K562 (cell line): ENCODE measurements around the gene GRIA3. TPM values are rescaled to one million over a fixed set of nuclear protein-coding genes. Genes with fewer than 3 reads are reported as not detected.
A peak's percentile ranks its signal among the peaks of the same experiment; 100 is the strongest.

Experiments
- ATAC-seq: fragments of 200-7000 bp; cut with Tn5 transposase; 3 replicates; pipeline ENCODE4 v1.9.1; 2020; ENCODE audit warnings: moderate library complexity
- BruUV-seq: library from RNA; stranded (reverse); fragments of 400-500 nt; replicated peaks from 2 replicates; lab custom pipeline; 2021; lab: Mats Ljungman, UMichigan
- CTCF ChIA-PET: fragments of 300-600 bp; formaldehyde crosslinking; extraction: SDS; loops from one replicate; lab custom pipeline; 2021; ENCODE audit warnings: low intra/inter-chr PET ratio; lab: Yijun Ruan, JAX
- POLR2A ChIA-PET: fragments of 300-600, 350-650 bp; sonication (Branson Sonifier 250); formaldehyde crosslinking; extraction: SDS; loops from one replicate; lab custom pipeline; 2021; ENCODE audit warnings: antibody characterized with exemption, inconsistent platforms; lab: Yijun Ruan, JAX
- DNase-seq, 4 experiments: peaks; one replicate each; pipeline versions ENCODE4 v3.0.0 to v3.0.0-alpha.2; 2011 to 2018; ENCODE audit warnings: low spot score in 3 of 4, mixed read lengths in 3 of 4; ENCODE audit errors: extremely low read depth in 1 of 4
- FAIRE-seq: peaks from 2 replicates; lab custom pipeline; 2011; peaks lifted over from hg19 to GRCh38; lab: Jason Lieb, UNC
- H2AFZ ChIP-seq: 2 replicates; pipeline ENCODE4 v1.6.0; 2011; ENCODE audit warnings: low read depth, low read length, control low read depth, inconsistent platforms
- H3K27ac ChIP-seq: fragments of 200-600 bp; 3 replicates; pipeline ENCODE4 v1.8.0; 2011; ENCODE audit warnings: low read depth, mild to moderate bottlenecking, control low read depth, inconsistent platforms, low read length, moderate library complexity, mixed read lengths; ENCODE audit errors: extremely low read depth
- H3K27me3 ChIP-seq, 2 experiments: fragments of 300-600 bp in 1 of 2; 2 replicates in 1 of 2; 3 replicates in 1 of 2; pipeline versions ENCODE4 v1.6.0 to v1.8.0; 2011; ENCODE audit warnings: inconsistent platforms in 2 of 2, low read length in 2 of 2, mild to moderate bottlenecking in 1 of 2, mixed read lengths in 1 of 2, moderate library complexity in 1 of 2; ENCODE audit not compliant: control insufficient read depth in 2 of 2, insufficient read depth in 2 of 2
- H3K36me3 ChIP-seq: fragments of 300-600 bp; 3 replicates; pipeline ENCODE4 v1.8.0; 2011; ENCODE audit warnings: mild to moderate bottlenecking, low read length, inconsistent platforms; ENCODE audit not compliant: control insufficient read depth, insufficient read depth
- H3K4me1 ChIP-seq, 2 experiments: fragments of 200-600 bp in 1 of 2; replicated peaks in 1 of 2; 2 replicates in 1 of 2; 3 replicates in 1 of 2; pipeline versions ENCODE4 v1.5.1 to v1.8.0; 2011; ENCODE audit warnings: inconsistent platforms in 2 of 2, low read length in 2 of 2, mild to moderate bottlenecking in 1 of 2, mixed read lengths in 1 of 2, moderate library complexity in 1 of 2; ENCODE audit not compliant: control insufficient read depth in 2 of 2, insufficient read depth in 2 of 2
- H3K4me2 ChIP-seq: 2 replicates; pipeline ENCODE4 v1.6.1; 2011; ENCODE audit warnings: low read length, control low read depth, inconsistent platforms, mixed read lengths; ENCODE audit not compliant: insufficient read depth
- H3K4me3 ChIP-seq: fragments of 200-600 bp; sonication (generic), shearing (Covaris generic); 2 replicates; pipeline ENCODE4 v1.5.1; 2016; ENCODE audit warnings: control low read depth, inconsistent platforms
- H3K79me2 ChIP-seq: fragments of 200-600 bp; 3 replicates; pipeline ENCODE4 v1.8.0; 2011; ENCODE audit warnings: low read length, inconsistent platforms; ENCODE audit not compliant: control insufficient read depth, insufficient read depth
- H3K9ac ChIP-seq, 2 experiments: 2 replicates each; pipeline versions ENCODE4 v1.6.0 to v1.6.1; 2011; ENCODE audit warnings: low read depth in 2 of 2, low read length in 2 of 2, control low read depth in 1 of 2, inconsistent platforms in 1 of 2, mild to moderate bottlenecking in 1 of 2, mixed read lengths in 1 of 2; ENCODE audit not compliant: insufficient read depth in 1 of 2
- H3K9me1 ChIP-seq: one replicate; pipeline ENCODE4 v1.6.0; 2011; ENCODE audit warnings: inconsistent platforms, mild to moderate bottlenecking, low read length, moderate library complexity; ENCODE audit not compliant: control insufficient read depth, insufficient read depth
- H3K9me3 ChIP-seq: replicated peaks from 2 replicates; pipeline ENCODE4 v1.5.1; 2011; ENCODE audit warnings: low read depth, low read length, inconsistent platforms; ENCODE audit not compliant: control insufficient read depth, insufficient read depth
- H4K20me1 ChIP-seq: replicated peaks from 2 replicates; pipeline ENCODE4 v1.6.1; 2011; ENCODE audit warnings: low read length, inconsistent platforms, mixed read lengths; ENCODE audit not compliant: control insufficient read depth, insufficient read depth
- BRD4 ChIP-seq: fragments of 200-600 bp; sonication (generic); IDR thresholded peaks from 2 replicates; pipeline ENCODE4 v1.6.1; 2017; ENCODE audit warnings: inconsistent platforms
- C11orf30 ChIP-seq: fragments of 450-650 bp; IDR thresholded peaks from 2 replicates; pipeline ENCODE4 v1.6.1; 2016; ENCODE audit warnings: low read depth, mild to moderate bottlenecking
- CHD2 ChIP-seq: IDR thresholded peaks from 2 replicates; pipeline ENCODE4 v1.6.1; 2011; ENCODE audit warnings: low read depth, low read length
- FUS ChIP-seq: fragments of 200-400 bp; formaldehyde crosslinking; optimal IDR thresholded peaks from 2 replicates; pipeline ENCODE3; 2017; ENCODE audit warnings: low read depth, low read length
- GMEB1 ChIP-seq: fragments of 250-450 bp; sonication (Bioruptor Pico); IDR thresholded peaks from 2 replicates; pipeline ENCODE4 v1.4.0; 2020; ENCODE audit warnings: mild to moderate bottlenecking
- MAFF ChIP-seq: IDR thresholded peaks from 2 replicates; pipeline ENCODE4 v1.6.1; 2012; ENCODE audit warnings: low read length, improper control_type of control experiment
- MAFG ChIP-seq: fragments of 450-650 bp; conservative IDR thresholded peaks from 2 replicates; pipeline ENCODE4 v1.6.1; 2016; ENCODE audit warnings: missing genetic modification characterization, missing compliant biosample characterization
- MAFK ChIP-seq: IDR thresholded peaks from 2 replicates; pipeline ENCODE4 v1.6.1; 2011; ENCODE audit warnings: low read length, improper control_type of control experiment
- NFE2L1 ChIP-seq: fragments of 450-650 bp; IDR thresholded peaks from 2 replicates; pipeline ENCODE4 v1.6.1; 2016; ENCODE audit warnings: missing genetic modification characterization, low read depth, mild to moderate bottlenecking, missing compliant biosample characterization, moderate library complexity, borderline replicate concordance
- RBM15 ChIP-seq: fragments of 200-400 bp; formaldehyde crosslinking; IDR thresholded peaks from 2 replicates; pipeline ENCODE4 v1.6.1; 2018; ENCODE audit warnings: mild to moderate bottlenecking, low read length, moderate library complexity; ENCODE audit not compliant: insufficient read depth
- RREB1 ChIP-seq: fragments of 250-450 bp; sonication (Bioruptor Pico); IDR thresholded peaks from 2 replicates; pipeline ENCODE4 v1.4.0; 2020
- SMARCC2 ChIP-seq: fragments of 450-650 bp; IDR thresholded peaks from 2 replicates; pipeline ENCODE4 v1.6.1; 2017; ENCODE audit warnings: antibody characterized with exemption, moderate library complexity, mild to moderate bottlenecking, low read depth
- SMC3 ChIP-seq: conservative IDR thresholded peaks from 2 replicates; pipeline ENCODE4 v1.6.1; 2011; ENCODE audit warnings: low read depth, low read length, improper control_type of control experiment; ENCODE audit not compliant: insufficient read depth
- SNIP1 ChIP-seq: fragments of 450-650 bp; IDR thresholded peaks from 2 replicates; pipeline ENCODE4 v1.7.1; 2017; ENCODE audit warnings: low read depth, mild to moderate bottlenecking
- ZNF140 ChIP-seq: fragments of 250-450 bp; sonication (Bioruptor Pico); IDR thresholded peaks from 2 replicates; pipeline ENCODE4 v1.8.0; 2021; ENCODE audit warnings: moderate library complexity, mild to moderate bottlenecking, inconsistent platforms
- ZNF316 ChIP-seq: fragments of 450-650 bp; IDR thresholded peaks from 2 replicates; pipeline ENCODE4 v1.6.1; 2016
- ZNF445 ChIP-seq: fragments of 250-450 bp; sonication (Bioruptor Pico); IDR thresholded peaks from 2 replicates; pipeline ENCODE4 v1.4.0; 2020; ENCODE audit warnings: low read depth, mild to moderate bottlenecking, moderate library complexity
- ZSCAN29 ChIP-seq: fragments of 450-650 bp; IDR thresholded peaks from 2 replicates; pipeline ENCODE4 v1.6.1; 2017
- WGBS: fragments of 100-300 bp; shearing (Covaris generic); methylation state at CpG from one replicate; pipeline ENCODE4 v1.1.6; 2016; ENCODE audit warnings: low coverage, mixed read lengths; ENCODE audit not compliant: insufficient coverage; ENCODE audit errors: missing lambda C conversion rate; 5-methylcytosine and 5-hydroxymethylcytosine counted together
- in situ Hi-C: fragments of 300-500 bp; cut with MboI; formaldehyde crosslinking; loops from 4 replicates; pipeline ENCODE4 v1.15.0; 2018; ENCODE audit warnings: inconsistent platforms, mixed read lengths
- intact Hi-C: fragments of 100-400 bp; cut with micrococcal nuclease; formaldehyde crosslinking; loops from 2 replicates; pipeline ENCODE4 v1.14.2; 2022
- polyA plus RNA-seq, 8 experiments: library from polyadenylated mRNA; depleted of rRNA in 4 of 8; stranded (reverse) in 5 of 8; unstranded in 3 of 8; fragments of >200 nt; fragmentation: Nextera tagmentation in 2 of 8; fragmentation: Illumina TruSeq in 1 of 8; extraction: Ambion mirVana in 2 of 8; extraction: Trizol in 1 of 8; gene quantifications; 2 replicates each; pipeline versions ENCODE4 v1.2.1 to v1.2.3, GENCODE V29; 2011 to 2014; ENCODE audit warnings: inconsistent platforms in 1 of 8, missing spikeins in 1 of 8
- total RNA-seq, 7 experiments: library from RNA; depleted of rRNA in 6 of 7; stranded (reverse); fragments of >200 nt in 6 of 7; fragmentation: Illumina TruSeq in 2 of 7; extraction: Trizol in 2 of 7; gene quantifications; 2 replicates each; pipeline versions ENCODE4 v1.2.1 to v1.2.3, GENCODE V29; 2011 to 2021; ENCODE audit warnings: low replicate concordance in 1 of 7

GRIA3 gene
- total and polyA plus RNA-seq, 9 of the 15 experiments (the other 6 are each of a cell fraction or from before 2014, with no cell fraction given): 0.10 TPM; not detected in 8

- no peak for TF ChIP-seq RREB1 (CRISPR knock-in tag)
- TF ChIP-seq SMC3: no peak
- TF ChIP-seq ZSCAN29: no peak
Measured at GRCh38 chrX:123237271-123237670, 53.2 kb downstream of the GRIA3 start (continued).

GRCh38 chrX:123254457-123254856 is 70.4 kb downstream of the GRIA3 start:
- FAIRE-seq: no peak
- in situ Hi-C loops: no loop called here
- POLR2A ChIA-PET: no interaction called here
- TF ChIP-seq NFE2L1 (tag) (no peak), MAFG (tag) (peak; percentile 45; the same call in 1 of the 2 replicates), MAFK (peak; percentile 59), ZNF316 (peak; percentile 77), FUS (no peak), SMARCC2 (no peak), MAFF (peak; percentile 69), SNIP1 (no peak), RBM15 (no peak), BRD4 (no peak), GMEB1 (CRISPR knock-in tag) (no peak), C11orf30 (peak; percentile 57), ZNF140 (CRISPR knock-in tag) (no peak), CHD2 (no peak), ZNF445 (no peak)

More at GRCh38 chrX:123254457-123254856, 70.4 kb downstream of the GRIA3 start:
- no peaks in the 10 kb centered on the region for H3K4me1 ChIP-seq
- H3K4me3 ChIP-seq: no peak overlapping the region
- H4K20me1 ChIP-seq: no peaks in the 10 kb centered on the region
- ATAC-seq (no peak), DNase-seq (no peak)
- no peaks in the 10 kb centered on the region for H3K27me3 ChIP-seq
- H3K9me1 ChIP-seq: no peaks in the 10 kb centered on the region
- no peaks in the 10 kb centered on the region for H3K79me2 ChIP-seq
- no peak overlapping the region for H3K9ac ChIP-seq
- CTCF ChIA-PET: no interaction called here
- intact Hi-C loops: no loop called here
- BruUV-seq: no TSS peak
- H3K4me2 ChIP-seq: no peak overlapping the region
- no peak overlapping the region for H3K27ac ChIP-seq
- WGBS: 11% methylated on average over 1 of the region's 1 CpG
- H3K9me3 ChIP-seq: no peaks in the 10 kb centered on the region
- no peaks in the 10 kb centered on the region for H3K36me3 ChIP-seq
- no peak overlapping the region for H2AFZ ChIP-seq
